ENCODE results near the gene MTHFD1.

- TF ChIP-seq CTCF (IDR thresholded peaks at IDR 0.05) = no peak
- TF ChIP-seq POLR2A (IDR thresholded peaks at IDR 0.05) = no peak
- TF ChIP-seq POLR2AphosphoS5 (IDR thresholded peaks at IDR 0.05) = no peak
These were observed 87.6 kb downstream of the MTHFD1 start for GRCh38 chr14:64475585-64476273.
